Measurements from ENCODE around the gene MPDU1. TPM values are rescaled to one million over a fixed set of nuclear protein-coding genes. Genes with fewer than 3 reads are reported as not detected.
A peak's percentile ranks its signal among the peaks of the same experiment; 100 is the strongest.

The MPDU1 gene
- total and polyA plus RNA-seq, 2 of the 13 experiments (the other 11 are each of a cell fraction or from before 2014, with no cell fraction given) = 112 to 167 TPM

DNA sequence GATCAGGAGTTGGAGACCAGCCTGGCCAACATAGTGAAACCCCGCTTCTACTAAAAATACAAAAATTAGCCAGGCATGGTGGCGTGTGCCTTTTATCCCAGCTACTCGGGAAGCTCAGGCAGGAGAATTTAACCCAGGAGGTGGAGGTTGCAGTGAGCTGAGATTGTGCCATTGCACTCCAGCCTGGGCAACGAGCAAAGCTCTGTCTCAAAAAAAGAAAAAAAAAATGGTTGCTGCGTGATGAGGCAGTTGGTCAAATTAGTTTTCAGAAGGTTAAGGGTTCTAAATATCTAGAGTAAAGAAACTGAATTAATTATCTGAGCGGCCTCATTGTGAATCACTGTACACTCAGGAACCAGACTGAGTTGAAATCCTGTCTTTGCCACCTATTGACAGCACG, 7.7 kb upstream of the MPDU1 start:
- FAIRE-seq = no peak
- H3K9me3 ChIP-seq (ENCODE audit: low read length) = no peaks in the 10 kb centered on the region
- BruUV-seq (replicated peaks) = no TSS peak
- peaks cover 12 to 56% of the 10 kb centered on the region in 2 experiments for H3K36me3 ChIP-seq (replicated peaks in 1 of 2; ENCODE audit: control insufficient read depth in 1 of 2, insufficient read depth in 2 of 2, low read length in 2 of 2)
- H3K4me3 ChIP-seq (replicated peaks in 1 of 3; ENCODE audit: insufficient read depth in 1 of 3, low read depth in 2 of 3, low read length in 3 of 3) = no peak overlapping the region
- no peak for ATAC-seq
- intact Hi-C loops (cut with micrococcal nuclease; ENCODE audit: unreplicated experiment) = no loop called here
- no peak overlapping the region for H2AFZ ChIP-seq (ENCODE audit: low read length)
- TF ChIP-seq RBFOX2 (IDR thresholded peaks at IDR 0.05; ENCODE audit: low read depth, low read length) (0 out of 2 replicates have a peak, but pooled peaks have one; percentile 65), SMYD3 (CRISPR knock-in tag; IDR thresholded peaks at IDR 0.05) (no peak), POLR2AphosphoS5 (IDR thresholded peaks at IDR 0.05; ENCODE audit: low read depth, low read length) (peak; percentile 5; the same call in 1 of the 2 replicates), ZNF782 (CRISPR knock-in tag; IDR thresholded peaks at IDR 0.05; ENCODE audit: borderline replicate concordance) (no peak)
- CTCF ChIA-PET (ENCODE audit: low intra/inter-chr PET ratio, low total read pairs) = no interaction called here
- no peaks in the 10 kb centered on the region; a peak in 1 of 5 replicates for H3K27me3 ChIP-seq (ENCODE audit: control insufficient read depth in 1 of 2, insufficient read depth in 2 of 2, low read length in 2 of 2)
- POLR2A ChIA-PET = interaction anchor here (0.7 to 3.3 kb wide), 3 partner anchors 9 to 263 kb away, joined by 3 to 51 read pairs (median 10); partner anchors contain the start of genes MPDU1, TP53 and WRAP53
- 91% methylated on average over 7 of the region's 7 CpGs for WGBS (ENCODE audit: low lambda C conversion rate)
- peak overlapping the region; percentile 24 for H3K27ac ChIP-seq (ENCODE audit: extremely low read length, insufficient read depth, low read length)
- H3K79me2 ChIP-seq (ENCODE audit: insufficient read depth, low read length) = peaks cover 54% of the 10 kb centered on the region
- no peak overlapping the region for H3K4me2 ChIP-seq (ENCODE audit: low read depth, low read length)
- no peak overlapping the region for H3K9ac ChIP-seq (ENCODE audit: insufficient read depth, low read depth, low read length)
- H4K20me1 ChIP-seq (ENCODE audit: insufficient read depth, low read length) = peaks cover 59% of the 10 kb centered on the region
- H3K4me1 ChIP-seq (ENCODE audit: insufficient read depth, low read length) = peaks cover 82% of the 10 kb centered on the region
- no peak for DNase-seq (ENCODE audit: low spot score)
- in situ Hi-C loops (cut with HindIII; ENCODE audit: extremely low pct_ligation_motif_present, low pct_unique_long_range_greater_than_20kb) = loop anchor here (10.0 kb wide), 1 partner anchor 269 kb away; no protein-coding TSS in a partner anchor

DNA sequence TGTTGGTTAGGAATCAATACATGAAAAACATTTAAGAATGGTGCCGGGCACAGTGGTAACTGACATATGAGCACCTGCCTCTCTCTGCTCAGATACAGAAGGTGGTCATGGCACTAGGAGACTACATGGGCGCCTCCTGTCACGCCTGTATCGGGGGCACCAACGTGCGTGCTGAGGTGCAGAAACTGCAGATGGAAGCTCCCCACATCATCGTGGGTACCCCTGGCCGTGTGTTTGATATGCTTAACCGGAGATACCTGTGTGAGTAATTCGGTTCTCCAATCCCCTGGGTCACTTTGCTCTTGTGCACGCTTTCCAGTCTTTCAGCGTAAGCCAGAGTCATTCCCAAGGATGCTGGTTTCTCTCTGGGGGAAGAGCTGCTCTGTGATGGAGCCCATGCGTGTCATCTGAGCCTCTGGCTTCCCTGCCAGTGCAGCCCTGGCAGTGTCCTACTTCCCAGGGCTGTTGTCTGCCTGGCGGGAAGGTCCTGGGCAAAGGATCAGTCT, 7.2 kb upstream of the MPDU1 start:
- intact Hi-C loops (cut with micrococcal nuclease; ENCODE audit: unreplicated experiment) (no loop called here), in situ Hi-C loops (cut with HindIII; ENCODE audit: extremely low pct_ligation_motif_present, low pct_unique_long_range_greater_than_20kb) (loop anchor here (10.0 kb wide), 1 partner anchor 268 kb away; no protein-coding TSS in a partner anchor)
- ATAC-seq = no peak
- no peaks in the 10 kb centered on the region; a peak in 1 of 5 replicates for H3K27me3 ChIP-seq (ENCODE audit: control insufficient read depth in 1 of 2, insufficient read depth in 2 of 2, low read length in 2 of 2)
- H3K27ac ChIP-seq (ENCODE audit: extremely low read length, insufficient read depth, low read length) = peak overlapping the region; percentile 24
- CTCF ChIA-PET (ENCODE audit: low intra/inter-chr PET ratio, low total read pairs) = no interaction called here
- peaks cover 54% of the 10 kb centered on the region for H3K79me2 ChIP-seq (ENCODE audit: insufficient read depth, low read length)
- H3K4me3 ChIP-seq (replicated peaks in 1 of 3; ENCODE audit: insufficient read depth in 1 of 3, low read depth in 2 of 3, low read length in 3 of 3) = no peak overlapping the region
- WGBS (ENCODE audit: low lambda C conversion rate) = 94% methylated on average over 13 of the region's 14 CpGs
- no peak for DNase-seq (ENCODE audit: low spot score)
- no peak overlapping the region for H3K4me2 ChIP-seq (ENCODE audit: low read depth, low read length)
- peaks cover 12 to 51% of the 10 kb centered on the region in 2 experiments for H3K36me3 ChIP-seq (replicated peaks in 1 of 2; ENCODE audit: control insufficient read depth in 1 of 2, insufficient read depth in 2 of 2, low read length in 2 of 2)
- H3K4me1 ChIP-seq (ENCODE audit: insufficient read depth, low read length) = peaks cover 79% of the 10 kb centered on the region
- POLR2A ChIA-PET = interaction anchor here (2.3 kb wide), 1 partner anchor 111 kb away, joined by 10 read pairs; the partner anchor contains the start of genes TP53 and WRAP53
- no peak overlapping the region for H2AFZ ChIP-seq (ENCODE audit: low read length)
- H3K9ac ChIP-seq (ENCODE audit: insufficient read depth, low read depth, low read length) = no peak overlapping the region
- peaks cover 59% of the 10 kb centered on the region for H4K20me1 ChIP-seq (ENCODE audit: insufficient read depth, low read length)
- no peaks in the 10 kb centered on the region for H3K9me3 ChIP-seq (ENCODE audit: low read length)
- no TSS peak for BruUV-seq (replicated peaks)
- FAIRE-seq = no peak
- TF ChIP-seq POLR2A (IDR thresholded peaks at IDR 0.05; ENCODE audit: insufficient read depth in 1 of 2, low read depth in 2 of 2, low read length in 2 of 2) (peak; percentile 54 to 70; a peak in 3 of 4 replicates), RBFOX2 (IDR thresholded peaks at IDR 0.05; ENCODE audit: low read depth, low read length) (peak; percentile 52; the same call in 1 of the 2 replicates), MBNL3 (CRISPR knock-in tag; conservative IDR thresholded peaks at IDR 0.05) (no peak), AGO2 (optimal IDR thresholded peaks at IDR 0.05; ENCODE audit: low read depth, low read length) (peak; percentile 67), POLR2G (IDR thresholded peaks at IDR 0.05; ENCODE audit: low read depth, low read length) (peak; percentile 48; the same call in 1 of the 2 replicates), RBM22 (optimal IDR thresholded peaks at IDR 0.05; ENCODE audit: low read length) (peak; percentile 96), ISX (CRISPR knock-in tag; conservative IDR thresholded peaks at IDR 0.05) (no peak), POLR2AphosphoS5 (IDR thresholded peaks at IDR 0.05; ENCODE audit: low read depth, low read length) (peak; percentile 58), SSRP1 (CRISPR knock-in tag; IDR thresholded peaks at IDR 0.05) (0 out of 2 replicates have a peak, but pooled peaks have one; percentile 59)

All from HepG2 (cell line).